ENCODE measurements around the gene AMZ2.
"Not testable (repeated sequence)": the region's sequence is repeated elsewhere in the genome, so short reads cannot be mapped to it uniquely, and the experiment has no call there.

The AMZ2 gene

GRCh38 chr17:68248891-68249290, 1.0 kb downstream of the AMZ2 start:
- Histone ChIP-seq H3K4me1 (ENCODE audit: control insufficient read depth in 1 of 2, insufficient read depth in 1 of 2, low read depth in 1 of 2, low read length in 1 of 2) (peaks cover 24 to 28% of the 10 kb centered on the region in 2 experiments), H3K27ac (peak overlapping the region; percentile 91), H3K9me3 (no peaks in the 10 kb centered on the region), H3K36me3 (peaks cover 13% of the 10 kb centered on the region), H3K27me3 (no peaks in the 10 kb centered on the region), H3K4me3 (ENCODE audit: low read depth in 1 of 2, low read length in 1 of 2) (peak overlapping the region; percentile 92 to 98)
- TF ChIP-seq CTCF (IDR thresholded peaks at IDR 0.05): no peak

- Histone ChIP-seq H3K27ac (peak overlapping the region; percentile 91), H3K9me3 (no peaks in the 10 kb centered on the region), H3K4me3 (ENCODE audit: low read depth in 1 of 2, low read length in 1 of 2) (peak overlapping the region; percentile 92 to 98), H3K4me1 (ENCODE audit: control insufficient read depth in 1 of 2, insufficient read depth in 1 of 2, low read depth in 1 of 2, low read length in 1 of 2) (peaks cover 24 to 28% of the 10 kb centered on the region in 2 experiments), H3K36me3 (peaks cover 13% of the 10 kb centered on the region), H3K27me3 (no peaks in the 10 kb centered on the region)
- no peak for TF ChIP-seq CTCF (IDR thresholded peaks at IDR 0.05)
These were observed 1.5 kb downstream of the AMZ2 start for GRCh38 chr17:68249354-68249765.

- peaks cover 37 to 40% of the 10 kb centered on the region in 2 experiments for H3K4me1 ChIP-seq (ENCODE audit: control insufficient read depth in 1 of 2, insufficient read depth in 1 of 2, low read depth in 1 of 2, low read length in 1 of 2)
- peaks cover 21% of the 10 kb centered on the region for H3K36me3 ChIP-seq
- H3K9me3 ChIP-seq; H3K27me3 ChIP-seq; H3K4me3 ChIP-seq (ENCODE audit: low read depth in 1 of 2, low read length in 1 of 2); H3K27ac ChIP-seq: not testable (repeated sequence)
These were observed 5.6 kb downstream of the AMZ2 start for GRCh38 chr17:68253426-68253825.

- H3K4me3 ChIP-seq (ENCODE audit: low read depth in 1 of 2, low read length in 1 of 2): no peak overlapping the region
- peak overlapping the region; percentile 67 for H3K27ac ChIP-seq
- no peaks in the 10 kb centered on the region for H3K27me3 ChIP-seq
- peaks cover 21% of the 10 kb centered on the region for H3K36me3 ChIP-seq
- no peak for TF ChIP-seq CTCF (IDR thresholded peaks at IDR 0.05)
- no peaks in the 10 kb centered on the region for H3K9me3 ChIP-seq
- H3K4me1 ChIP-seq (ENCODE audit: control insufficient read depth in 1 of 2, insufficient read depth in 1 of 2, low read depth in 1 of 2, low read length in 1 of 2): peaks cover 29 to 36% of the 10 kb centered on the region in 2 experiments
These were observed 7.3 kb downstream of the AMZ2 start for GRCh38 chr17:68255151-68255550.

GRCh38 chr17:68255731-68256538, 8.1 kb downstream of the AMZ2 start:
- Histone ChIP-seq H3K4me1 (ENCODE audit: control insufficient read depth in 1 of 2, insufficient read depth in 1 of 2, low read depth in 1 of 2, low read length in 1 of 2) (peaks cover 27 to 33% of the 10 kb centered on the region in 2 experiments), H3K36me3 (peaks cover 21% of the 10 kb centered on the region), H3K27me3 (no peaks in the 10 kb centered on the region), H3K27ac (peak overlapping the region; percentile 67), H3K4me3 (ENCODE audit: low read depth in 1 of 2, low read length in 1 of 2) (no peak overlapping the region), H3K9me3 (no peaks in the 10 kb centered on the region)
- no peak for TF ChIP-seq CTCF (IDR thresholded peaks at IDR 0.05)

- H3K9me3 ChIP-seq; H3K4me3 ChIP-seq (ENCODE audit: low read depth in 1 of 2, low read length in 1 of 2); H3K27me3 ChIP-seq: not testable (repeated sequence)
- peaks cover 27 to 33% of the 10 kb centered on the region in 2 experiments for H3K4me1 ChIP-seq (ENCODE audit: control insufficient read depth in 1 of 2, insufficient read depth in 1 of 2, low read depth in 1 of 2, low read length in 1 of 2)
- peak overlapping the region; percentile 67 for H3K27ac ChIP-seq
- H3K36me3 ChIP-seq: peaks cover 15% of the 10 kb centered on the region
These were observed 8.9 kb downstream of the AMZ2 start for GRCh38 chr17:68256701-68257100.

Measured in neutrophil (primary cell).